Activated CD4-positive, CD25-positive, alpha-beta regulatory T cell (primary cell): ENCODE results near the gene NEK4.

Source experiments
- DNase-seq, 4 experiments: peaks; one replicate each; lab custom pipeline; 2025; lab: John Stamatoyannopoulos, UW

NEK4 gene

GRCh38 chr3:52663098-52663497 lies 107.6 kb downstream of the NEK4 start:
- no peak for DNase-seq

- DNase-seq = no peak
Measured at GRCh38 chr3:52660046-52660445, 110.7 kb downstream of the NEK4 start.
